SH-SY5Y (cell line): ENCODE measurements around the gene ZNF644.

ENCODE experiments used
- GATA2 ChIP-seq: IDR thresholded peaks from 2 replicates; pipeline ENCODE4 v1.6.1; 2011; ENCODE audit warnings: mild to moderate bottlenecking, low read depth, low read length
- GATA3 ChIP-seq: IDR thresholded peaks from 2 replicates; pipeline ENCODE4 v1.6.1; 2011; ENCODE audit warnings: low read depth, mild to moderate bottlenecking, low read length, moderate library complexity

- no peak for TF ChIP-seq GATA2
- no peak for TF ChIP-seq GATA3
These were observed 102.6 kb downstream of the ZNF644 start for GRCh38 chr1:90919190-90919719.
